ENCODE results near the gene THBS4.

THBS4 gene

DNA sequence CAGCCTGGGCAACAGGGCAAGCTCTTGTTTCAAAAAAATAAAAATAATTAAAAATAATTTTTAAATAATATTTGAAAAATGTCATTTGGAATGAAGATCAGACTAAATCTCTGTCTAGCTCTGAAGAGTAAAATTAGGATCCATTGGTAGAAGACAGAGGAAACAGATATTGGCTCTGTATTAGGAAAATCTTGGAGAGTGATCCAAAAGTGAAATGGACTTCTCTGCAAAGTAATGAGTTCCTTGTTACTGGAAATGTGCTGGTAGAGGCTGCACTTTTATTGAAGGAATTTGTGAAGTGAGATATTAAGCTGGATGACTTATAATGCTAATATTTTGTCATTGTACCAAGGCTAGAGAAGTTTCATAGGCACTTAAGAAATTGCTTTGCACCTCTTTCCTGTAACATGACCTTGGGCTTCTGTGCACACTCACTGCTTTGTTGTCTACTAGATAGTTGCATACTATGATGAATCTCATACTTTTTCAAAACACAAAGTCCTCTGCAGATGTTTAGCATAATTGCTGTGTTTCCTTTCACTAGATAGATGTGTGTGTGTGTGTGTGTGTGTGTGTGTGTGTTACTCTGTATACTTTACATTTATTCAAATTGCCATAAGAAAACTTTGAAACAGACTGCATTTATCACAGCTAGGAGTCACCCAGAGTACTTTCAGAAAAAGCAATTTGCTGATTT lies 13.1 kb downstream of the THBS4 start:
- DNase-seq: no peak

DNA sequence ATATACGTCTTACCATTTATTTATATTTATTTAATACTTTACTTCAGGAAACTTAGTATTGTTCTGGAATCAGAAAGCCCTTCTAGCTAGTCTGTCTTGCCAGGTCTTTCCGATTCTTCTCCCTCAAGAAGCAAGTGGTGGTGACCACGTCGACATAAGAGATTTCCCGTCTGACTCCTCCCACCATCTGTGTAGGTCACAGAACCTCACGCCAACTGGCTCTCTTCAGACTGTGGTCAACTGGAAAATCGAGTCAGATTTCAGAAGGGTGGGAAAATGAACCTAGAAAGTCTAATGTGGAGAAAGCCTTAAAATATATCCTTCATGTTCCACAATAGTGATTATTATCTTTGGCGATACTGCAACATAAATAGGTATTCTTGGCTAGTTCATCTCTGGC lies 17.3 kb downstream of the THBS4 start:
- no peak for DNase-seq

GRCh38 chr5:80054682-80055081 lies 19.5 kb downstream of the THBS4 start:
- DNase-seq: no peak

DNA sequence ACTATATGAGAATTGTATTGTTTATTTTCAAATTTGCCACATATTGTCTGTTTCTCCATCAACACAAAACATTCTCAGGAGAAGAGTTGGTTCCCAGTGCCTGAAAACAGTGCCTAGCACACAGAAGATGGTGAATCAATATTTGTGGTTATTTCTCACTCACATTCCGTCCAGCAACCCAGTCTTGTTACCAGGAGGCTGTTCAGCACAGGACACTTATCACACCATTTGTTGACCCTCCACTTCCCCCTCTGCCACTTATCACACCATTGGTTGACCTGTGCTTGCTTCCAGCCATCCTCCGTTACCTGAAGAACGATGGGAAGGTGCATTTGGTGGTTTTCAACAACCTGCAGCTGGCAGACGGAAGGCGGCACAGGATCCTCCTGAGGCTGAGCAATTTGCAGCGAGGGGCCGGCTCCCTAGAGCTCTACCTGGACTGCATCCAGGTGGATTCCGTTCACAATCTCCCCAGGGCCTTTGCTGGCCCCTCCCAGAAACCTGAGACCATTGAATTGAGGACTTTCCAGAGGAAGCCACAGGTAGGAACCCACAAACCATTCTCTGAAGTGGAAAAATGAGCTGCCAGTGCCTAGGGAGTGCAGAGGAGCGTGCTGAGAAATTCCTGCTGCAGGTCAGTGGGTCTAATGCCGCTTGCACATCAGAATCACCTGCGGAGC lies 20.5 kb downstream of the THBS4 start:
- DNase-seq: no peak

DNA sequence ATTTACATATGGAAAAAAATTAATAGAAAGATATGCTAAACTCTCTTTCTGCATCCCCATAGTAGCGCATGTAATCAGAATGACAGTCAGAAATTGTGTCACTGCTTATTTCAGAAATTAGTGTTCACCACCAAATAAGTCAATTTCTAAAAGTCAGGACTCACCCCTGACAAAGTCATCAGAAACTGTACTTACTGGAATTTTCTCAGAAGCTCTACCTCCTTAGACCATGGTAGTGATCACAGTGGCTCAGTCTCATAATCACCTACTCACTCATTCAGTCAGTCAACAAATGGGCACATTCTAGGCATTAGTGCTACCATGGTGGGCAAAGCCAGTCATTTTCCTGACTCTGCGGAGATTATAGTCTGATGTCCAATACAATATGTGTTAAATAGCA lies 22.0 kb downstream of the THBS4 start:
- no peak for DNase-seq

DNA sequence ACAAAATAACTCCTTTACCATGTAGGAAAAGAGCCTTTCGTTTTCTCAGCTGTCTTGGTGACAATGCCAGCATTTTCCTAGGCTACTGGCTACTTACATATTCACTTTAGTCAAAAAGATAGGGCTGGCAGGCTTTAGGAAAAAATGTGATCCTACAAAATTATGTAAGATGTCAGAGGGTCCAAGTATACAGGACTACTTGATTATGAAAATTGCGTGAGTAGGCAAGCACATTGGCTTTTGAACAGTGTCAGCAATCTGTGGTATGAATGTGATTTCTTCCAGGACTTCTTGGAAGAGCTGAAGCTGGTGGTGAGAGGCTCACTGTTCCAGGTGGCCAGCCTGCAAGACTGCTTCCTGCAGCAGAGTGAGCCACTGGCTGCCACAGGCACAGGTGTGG lies 22.8 kb downstream of the THBS4 start:
- no peak for DNase-seq

DNA sequence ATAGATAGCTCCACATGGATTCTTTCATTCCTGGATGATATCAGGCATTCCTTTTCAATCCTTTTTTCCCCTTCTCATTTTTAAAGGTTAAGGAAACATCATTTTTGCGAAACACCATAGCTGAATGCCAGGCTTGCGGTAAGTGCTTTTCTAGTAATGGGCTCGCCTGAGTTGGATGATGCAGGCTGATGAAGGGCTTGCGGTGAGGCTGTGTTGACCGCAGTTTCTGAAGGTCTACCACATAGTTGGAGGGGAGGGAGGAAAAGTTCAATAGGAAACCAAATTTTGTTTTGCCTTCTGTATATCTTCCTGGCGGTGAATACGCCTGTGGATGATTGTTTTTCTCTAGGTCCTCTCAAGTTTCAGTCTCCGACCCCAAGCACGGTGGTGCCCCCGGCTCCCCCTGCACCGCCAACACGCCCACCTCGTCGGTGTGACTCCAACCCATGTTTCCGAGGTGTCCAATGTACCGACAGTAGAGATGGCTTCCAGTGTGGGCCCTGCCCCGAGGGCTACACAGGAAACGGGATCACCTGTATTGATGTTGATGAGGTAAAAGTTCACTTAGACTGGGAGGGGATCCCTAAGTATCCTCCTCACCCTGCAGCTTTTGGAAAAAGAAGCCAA lies 24.3 kb downstream of the THBS4 start:
- DNase-seq: no peak

- no peak for DNase-seq
Observed at GRCh38 chr5:80060966-80061365, 25.8 kb downstream of the THBS4 start.

- DNase-seq: no peak
Observed at GRCh38 chr5:80061547-80061946, 26.4 kb downstream of the THBS4 start.

GRCh38 chr5:80064124-80064523 lies 29.0 kb downstream of the THBS4 start:
- no peak for DNase-seq

- no peak for DNase-seq
Observed at GRCh38 chr5:80067016-80067415, 31.9 kb downstream of the THBS4 start.

- DNase-seq: no peak
Observed at GRCh38 chr5:80067531-80068245, 32.5 kb downstream of the THBS4 start.

DNA sequence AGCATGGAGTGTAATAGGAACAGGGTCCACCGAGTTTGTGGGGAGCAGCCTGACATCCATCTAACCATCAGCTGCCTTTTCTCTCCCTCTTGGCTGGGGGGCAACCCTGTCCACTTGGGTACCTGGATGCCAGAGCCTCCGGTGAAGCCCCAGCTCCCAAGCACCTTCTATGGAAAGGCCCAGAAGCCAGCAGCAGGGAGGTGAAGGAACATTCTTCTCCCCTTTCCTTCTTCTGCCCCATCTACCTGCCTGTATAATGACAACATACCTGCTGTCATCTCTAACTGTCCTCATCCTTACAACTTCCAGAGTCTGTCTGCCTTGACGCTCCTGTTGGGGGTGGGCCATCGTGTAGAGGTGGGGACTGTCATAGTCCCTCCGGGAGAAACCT lies 33.1 kb downstream of the THBS4 start:
- no peak for DNase-seq

DNA sequence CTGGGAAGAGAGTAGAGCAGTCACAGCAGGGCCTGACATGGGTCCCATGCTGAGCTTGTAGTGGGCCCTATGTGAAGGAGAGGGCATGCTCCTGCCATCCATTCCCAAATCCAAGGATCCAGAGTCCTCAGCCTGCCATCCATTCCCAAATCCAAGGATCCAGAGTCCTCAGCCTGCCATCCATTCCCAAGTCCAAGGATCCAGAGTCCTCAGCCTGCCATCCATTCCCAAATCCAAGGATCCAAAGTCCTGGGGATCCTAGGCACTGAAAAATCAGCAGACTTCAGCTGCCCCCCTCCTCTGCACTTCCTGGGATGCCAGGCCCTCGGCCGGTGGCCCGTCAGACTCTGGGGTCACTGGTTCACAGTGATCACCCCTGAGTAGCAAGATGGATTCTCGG lies 33.6 kb downstream of the THBS4 start:
- DNase-seq: no peak

GRCh38 chr5:80069251-80069800 lies 34.2 kb downstream of the THBS4 start:
- no peak for DNase-seq

DNA sequence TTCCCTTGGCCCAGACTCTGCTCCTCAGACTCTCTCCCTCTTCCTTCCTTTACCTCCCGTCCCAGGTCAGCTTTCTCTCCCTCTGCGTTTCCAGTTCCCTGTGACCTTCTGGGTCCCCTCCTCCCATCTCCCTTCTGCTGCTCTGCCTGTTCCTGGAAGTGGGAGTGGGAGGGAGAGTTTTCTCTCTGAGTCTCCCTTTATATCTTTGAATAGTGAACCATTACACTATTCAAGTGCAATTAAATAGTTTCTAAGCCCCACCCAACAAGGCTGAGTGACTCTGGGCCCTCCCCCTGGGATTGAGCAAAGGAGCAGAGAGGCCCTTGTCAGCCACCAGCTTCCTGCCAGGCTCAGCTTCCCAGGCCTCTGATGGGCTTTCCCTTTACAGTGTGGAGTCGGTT lies 34.8 kb downstream of the THBS4 start:
- DNase-seq: no peak

- no peak for DNase-seq
Observed at GRCh38 chr5:80070338-80071056, 35.3 kb downstream of the THBS4 start.

- no peak for DNase-seq
Observed at GRCh38 chr5:80071510-80072021, 36.4 kb downstream of the THBS4 start.

DNA sequence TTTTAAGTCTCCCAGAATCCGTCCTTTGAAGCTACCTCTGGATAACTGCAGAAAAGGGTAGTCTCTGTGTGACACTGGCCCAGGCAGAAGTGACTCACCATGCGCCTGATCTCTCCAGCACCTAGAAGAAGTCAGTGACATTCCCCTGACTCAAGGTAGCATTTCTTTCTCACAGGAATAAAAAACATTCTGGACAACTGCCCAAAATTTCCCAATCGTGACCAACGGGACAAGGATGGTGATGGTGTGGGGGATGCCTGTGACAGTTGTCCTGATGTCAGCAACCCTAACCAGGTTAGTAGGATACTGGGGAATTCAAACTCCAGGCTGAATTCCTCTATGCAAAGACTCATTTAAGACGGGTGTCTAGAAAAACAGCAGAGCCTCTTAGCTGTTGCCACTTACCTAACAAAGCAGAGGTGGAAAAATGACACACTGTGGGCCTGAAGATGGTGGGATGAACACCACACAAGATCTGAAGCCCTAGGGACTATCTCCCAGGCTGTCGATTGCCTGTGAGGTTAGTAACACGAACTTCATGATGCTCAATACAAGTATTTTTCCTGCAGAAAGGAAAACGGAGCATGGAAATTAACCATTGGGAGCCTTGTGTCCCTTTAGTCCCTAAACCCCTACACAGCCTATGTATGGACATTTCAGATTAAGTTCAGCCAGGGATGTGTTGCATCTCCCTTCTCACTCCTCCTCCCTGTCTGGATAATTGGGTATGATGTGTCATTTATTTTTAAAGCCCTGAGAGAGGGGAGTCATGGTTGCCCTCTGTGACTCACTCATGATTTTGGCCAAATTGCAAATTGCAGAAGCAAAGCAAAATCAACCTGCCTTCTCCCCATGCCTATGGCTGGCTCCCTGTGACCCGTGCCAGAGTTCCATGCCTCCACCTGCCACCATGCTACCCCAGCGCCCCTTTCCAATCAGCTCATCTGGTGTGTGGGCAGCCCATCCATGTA lies 37.2 kb downstream of the THBS4 start:
- DNase-seq: no peak

DNA sequence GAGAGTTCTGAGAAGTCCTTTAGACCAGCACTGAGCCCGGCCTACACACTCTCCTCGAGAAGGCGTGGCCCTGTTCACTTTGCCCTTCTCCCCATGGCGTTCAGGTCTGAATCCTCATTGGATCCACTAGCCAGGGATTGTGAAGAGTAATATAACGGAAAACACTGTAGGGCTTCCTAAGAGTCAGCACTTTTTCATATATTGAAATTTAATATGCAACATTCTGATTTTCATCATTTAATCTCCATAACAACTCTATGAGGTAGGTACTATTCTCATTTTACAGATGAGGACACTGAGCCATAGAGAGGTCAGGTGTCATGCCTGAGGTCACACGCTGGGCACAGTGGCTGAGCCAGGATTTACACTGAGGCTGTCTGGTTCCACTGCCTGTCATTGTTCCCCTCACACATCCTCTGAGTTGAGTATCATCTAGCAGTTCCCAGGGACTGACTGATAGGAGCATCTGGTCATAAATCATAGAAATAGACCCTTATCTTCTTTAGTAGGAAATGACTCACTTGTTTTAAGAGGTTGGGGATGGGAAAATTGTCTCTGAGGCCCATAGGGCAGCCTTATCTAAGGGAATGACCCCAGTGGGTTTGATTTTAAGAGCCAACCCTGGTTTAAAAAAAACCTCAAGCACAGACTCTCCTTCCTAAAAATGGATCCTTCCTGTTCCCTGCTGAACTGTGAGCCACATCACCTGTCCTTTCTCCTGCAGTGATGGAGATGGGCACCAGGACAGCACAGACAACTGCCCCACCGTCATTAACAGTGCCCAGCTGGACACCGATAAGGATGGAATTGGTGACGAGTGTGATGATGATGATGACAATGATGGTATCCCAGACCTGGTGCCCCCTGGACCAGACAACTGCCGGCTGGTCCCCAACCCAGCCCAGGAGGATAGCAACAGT lies 41.2 kb downstream of the THBS4 start:
- no peak for DNase-seq
